Panc1 (cell line): ENCODE measurements around the gene XPA. TPM values are rescaled to one million over a fixed set of nuclear protein-coding genes. Genes with fewer than 3 reads are reported as not detected.

Experiments used
- ATAC-seq: fragments of 200-7000 bp; cut with Tn5 transposase; 2 replicates; pipeline ENCODE4 v1.9.1; 2020; ENCODE audit warnings: mild to moderate bottlenecking, moderate library complexity
- BruUV-seq: library from RNA; stranded (reverse); fragments of 400-500 nt; replicated peaks from 2 replicates; lab custom pipeline; 2021; lab: Mats Ljungman, UMichigan
- CTCF ChIA-PET: fragments of 300-600 bp; sonication (Branson Sonifier 250); formaldehyde crosslinking; loops from one replicate; lab custom pipeline; 2022; ENCODE audit warnings: antibody characterized with exemption; lab: Charles Lee
- POLR2A ChIA-PET: fragments of 300-600 bp; sonication (Branson Sonifier 250); formaldehyde crosslinking; loops from one replicate; lab custom pipeline; 2022; ENCODE audit warnings: antibody characterized with exemption; lab: Charles Lee
- DNase-seq: peaks from one replicate; pipeline ENCODE4 v3.0.0-alpha.2; 2010; ENCODE audit warnings: low read depth, low spot score
- H3K27ac ChIP-seq: 2 replicates; pipeline ENCODE4 v1.5.1; 2011; ENCODE audit warnings: mild to moderate bottlenecking, low read length, inconsistent platforms
- H3K27me3 ChIP-seq: fragments of 200-500 bp; sonication (Bioruptor generic); 2 replicates; pipeline ENCODE4 v1.6.0; 2014; ENCODE audit warnings: low read length, inconsistent platforms; ENCODE audit not compliant: control insufficient read depth, insufficient read depth
- H3K36me3 ChIP-seq: fragments of 200-500 bp; sonication (Bioruptor generic); 2 replicates; pipeline ENCODE4 v1.5.1; 2014; ENCODE audit warnings: inconsistent platforms, mild to moderate bottlenecking, low read length, moderate library complexity; ENCODE audit not compliant: control insufficient read depth, insufficient read depth
- H3K4me1 ChIP-seq: 2 replicates; pipeline ENCODE4 v1.5.1; 2011; ENCODE audit warnings: inconsistent platforms, mild to moderate bottlenecking, low read length, moderate library complexity; ENCODE audit not compliant: control insufficient read depth, insufficient read depth
- H3K4me3 ChIP-seq, 2 experiments: 2 replicates each; pipeline ENCODE4 v1.5.1; 2011 to 2012; ENCODE audit warnings: low read depth in 2 of 2, low read length in 2 of 2, mild to moderate bottlenecking in 2 of 2, inconsistent platforms in 1 of 2, moderate library complexity in 1 of 2
- H3K9me3 ChIP-seq: fragments of 200-500 bp; sonication (Bioruptor generic); 2 replicates; pipeline ENCODE4 v1.5.1; 2014; ENCODE audit warnings: low read depth, mild to moderate bottlenecking, inconsistent platforms, low read length, moderate library complexity; ENCODE audit not compliant: control insufficient read depth, insufficient read depth
- POLR2AphosphoS5 ChIP-seq: IDR thresholded peaks from 2 replicates; pipeline ENCODE4 v1.6.1; 2012; ENCODE audit warnings: mild to moderate bottlenecking, low read depth, low read length, moderate library complexity
- in situ Hi-C: cut with HindIII; loops from 2 replicates; pipeline ENCODE4 v1.10.0; 2016; ENCODE audit warnings: low sequenced_read_pairs, low pct_unique_long_range_greater_than_20kb
- intact Hi-C: fragments of 100-400 bp; cut with micrococcal nuclease; formaldehyde crosslinking; loops from one replicate; pipeline ENCODE4 v1.10.0; 2022; ENCODE audit not compliant: unreplicated experiment
- total RNA-seq: library from RNA; stranded (reverse); gene quantifications from one replicate; pipeline ENCODE4 v1.2.1, GENCODE V29; 2021; ENCODE audit not compliant: unreplicated experiment

XPA gene
- total RNA-seq, 1 experiment from 2014 or later, result 7.1 TPM

DNA sequence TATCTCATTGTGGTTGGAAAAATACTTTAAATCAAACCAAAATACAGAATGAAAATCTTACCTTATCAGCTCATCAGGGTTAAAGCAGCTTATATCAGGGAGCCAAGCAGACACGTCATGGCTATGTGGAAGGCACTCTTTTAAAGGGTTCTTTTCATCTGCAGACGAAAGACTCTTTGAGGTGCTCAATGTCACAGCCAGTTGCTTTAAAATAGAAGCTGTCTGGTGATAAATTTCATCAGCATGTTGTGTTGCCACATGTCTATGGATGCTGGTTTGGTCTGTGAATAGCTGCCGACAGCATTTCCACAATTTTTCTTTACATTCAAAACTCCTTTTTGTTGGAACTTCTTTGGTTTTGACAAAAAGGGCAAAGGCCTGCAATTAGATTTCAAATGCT lies 71.5 kb downstream of the XPA start:
- CTCF ChIA-PET, result interaction anchor here (0.5 kb wide), 1 partner anchor 28 kb away, joined by 3 read pairs; no protein-coding TSS in a partner anchor
- no peaks in the 10 kb centered on the region; the same call in 1 of the 2 replicates for H3K36me3 ChIP-seq
- no TSS peak for BruUV-seq
- no peaks in the 10 kb centered on the region for H3K27me3 ChIP-seq
- H3K9me3 ChIP-seq, result no peaks in the 10 kb centered on the region
- in situ Hi-C loops (no loop called here), intact Hi-C loops (no loop called here)
- POLR2A ChIA-PET, result interaction anchor here (0.6 kb wide), 1 partner anchor 10 kb away, joined by 3 read pairs; no protein-coding TSS in a partner anchor
- TF ChIP-seq POLR2AphosphoS5, result no peak
- DNase-seq (no peak), ATAC-seq (no peak)
- no peaks in the 10 kb centered on the region for H3K4me1 ChIP-seq
- H3K4me3 ChIP-seq, result no peak overlapping the region
- H3K27ac ChIP-seq, result no peak overlapping the region

Other genes starting within 250 kb of the XPA start
- 1.4 TPM for gene TMOD1, start 195.7 kb downstream of the XPA start, total RNA-seq
- 10.1 TPM for gene TSTD2, start 64.0 kb downstream of the XPA start, total RNA-seq
- 30.1 TPM for gene NCBP1, start 63.5 kb downstream of the XPA start, total RNA-seq
- 0.82 TPM for gene FOXE1, start 155.9 kb upstream of the XPA start, total RNA-seq
- gene TRMO, start 225.2 kb upstream of the XPA start, total RNA-seq, result 10.4 TPM
- not detected for gene HEMGN, start 240.8 kb upstream of the XPA start, total RNA-seq